NCI-H2171 (cell line): ENCODE data around the gene WHRN.

Source experiments
- DNase-seq: peaks from one replicate; lab custom pipeline; 2025; lab: John Stamatoyannopoulos, UW

WHRN gene

DNA sequence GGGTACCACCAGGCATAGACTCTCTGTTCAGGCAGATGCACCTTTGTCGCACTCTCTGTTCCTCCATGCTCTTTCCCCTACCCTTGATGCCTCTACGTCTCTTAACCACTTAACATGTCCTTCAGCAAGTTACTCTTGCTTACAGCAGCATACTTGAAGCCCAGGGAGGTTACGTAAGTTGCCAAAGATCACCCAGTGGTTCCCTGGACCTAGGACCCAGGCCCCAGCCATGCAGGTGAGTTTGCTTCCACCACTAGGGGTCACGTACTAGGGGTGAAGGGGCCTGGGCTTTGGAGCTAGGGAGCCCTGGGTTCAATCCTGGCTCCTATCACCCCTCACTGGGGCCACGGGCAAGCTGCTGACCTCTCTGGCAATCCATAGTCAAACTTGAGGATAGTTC is 126.4 kb downstream of the WHRN start:
- no peak for DNase-seq

DNA sequence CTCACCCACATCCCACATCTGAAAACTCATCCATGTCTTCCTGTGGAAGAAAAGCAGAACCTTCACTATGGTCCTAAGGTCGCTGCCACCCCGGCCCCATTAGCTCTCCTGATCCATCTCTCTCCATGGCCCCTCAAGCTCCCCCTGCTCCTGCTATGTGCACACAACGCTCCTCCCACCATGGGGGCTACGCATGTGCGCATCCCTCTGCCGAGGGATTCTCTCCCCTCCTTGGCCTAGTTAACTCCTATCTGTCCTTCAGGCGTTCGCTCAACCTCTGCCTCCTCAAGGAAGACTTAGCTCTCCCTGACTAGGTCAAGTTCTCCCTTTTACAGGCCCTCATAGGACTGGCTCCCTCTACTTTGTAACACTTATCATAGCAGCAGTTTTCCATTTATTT is 127.3 kb downstream of the WHRN start:
- DNase-seq: no peak

DNA sequence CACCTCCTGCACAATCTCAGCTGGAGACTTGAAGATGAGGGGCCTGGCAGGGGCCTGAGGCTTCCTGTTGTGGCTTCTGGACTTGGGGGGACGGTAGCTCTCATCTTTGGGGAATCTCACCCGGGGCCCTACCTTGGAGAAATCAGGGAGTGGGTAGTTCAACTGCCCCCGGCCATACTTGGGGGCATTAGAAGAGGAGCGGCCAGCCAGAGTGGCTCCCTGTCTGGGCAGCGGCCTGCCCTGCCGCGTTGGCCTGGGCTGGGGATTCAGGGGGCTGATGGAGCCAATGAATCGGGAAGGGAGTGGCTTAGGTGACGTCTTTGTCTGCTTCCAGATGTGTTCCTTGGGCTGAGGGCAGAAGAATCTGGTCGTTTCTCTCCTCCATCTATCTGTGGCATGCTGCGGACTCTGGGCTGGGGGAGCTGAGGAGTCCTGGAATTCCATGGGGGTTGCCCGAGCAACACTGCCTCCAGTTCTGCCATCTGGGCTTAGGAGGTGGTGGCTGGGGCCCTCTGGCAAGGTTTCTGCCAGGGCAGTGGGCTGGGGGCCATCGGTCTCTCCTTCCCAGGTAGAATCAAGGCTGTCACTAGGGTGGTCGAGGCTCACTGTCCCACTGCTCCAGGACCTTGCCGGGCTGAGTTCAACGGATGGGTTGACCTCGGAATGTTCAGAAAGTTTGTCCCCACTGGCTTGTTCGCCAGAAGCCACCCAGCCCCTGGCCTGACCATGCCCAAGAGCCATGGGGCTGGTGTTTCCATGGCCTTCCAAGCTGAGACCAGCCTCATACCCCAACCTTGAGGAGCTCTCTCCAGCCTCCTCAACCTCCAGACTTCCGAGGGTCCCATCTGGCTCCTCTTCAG is 128.5 kb downstream of the WHRN start:
- no peak for DNase-seq

DNA sequence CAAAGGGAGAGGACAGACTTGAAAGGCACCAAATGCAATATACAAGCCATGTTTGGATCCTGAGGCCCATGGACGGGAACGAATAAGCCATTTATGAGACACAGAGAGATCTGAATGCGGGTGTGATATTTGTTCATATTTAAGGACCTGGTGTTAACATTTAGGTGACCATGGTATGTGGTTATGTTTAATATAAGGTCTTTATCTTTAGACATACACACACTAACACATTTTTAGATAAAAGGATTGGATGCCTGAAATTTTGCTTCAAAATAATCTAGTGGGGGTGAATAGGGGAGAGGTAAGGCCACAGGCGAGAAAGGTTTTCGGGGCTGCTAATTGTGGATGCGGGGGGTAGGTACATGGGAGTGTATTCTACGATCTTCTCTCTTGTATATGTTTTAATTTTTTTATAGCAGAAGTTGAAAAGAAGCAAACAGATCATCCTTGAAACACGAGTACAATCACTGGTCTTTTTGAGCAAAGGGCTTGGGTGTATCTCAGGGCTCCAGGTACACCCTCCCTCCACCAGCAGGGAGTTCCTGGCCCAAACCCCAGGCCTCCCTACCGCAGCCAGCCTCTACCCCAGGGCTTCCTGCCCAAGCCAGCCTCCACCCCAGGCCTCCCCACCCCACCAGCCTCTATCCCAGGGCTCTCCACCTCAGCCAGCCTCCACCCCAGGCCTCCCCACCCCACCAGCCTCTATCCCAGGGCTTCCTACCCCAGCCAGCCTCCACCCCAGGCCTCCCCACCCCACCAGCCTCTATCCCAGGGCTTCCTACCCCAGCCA is 129.7 kb downstream of the WHRN start:
- DNase-seq: no peak

DNA sequence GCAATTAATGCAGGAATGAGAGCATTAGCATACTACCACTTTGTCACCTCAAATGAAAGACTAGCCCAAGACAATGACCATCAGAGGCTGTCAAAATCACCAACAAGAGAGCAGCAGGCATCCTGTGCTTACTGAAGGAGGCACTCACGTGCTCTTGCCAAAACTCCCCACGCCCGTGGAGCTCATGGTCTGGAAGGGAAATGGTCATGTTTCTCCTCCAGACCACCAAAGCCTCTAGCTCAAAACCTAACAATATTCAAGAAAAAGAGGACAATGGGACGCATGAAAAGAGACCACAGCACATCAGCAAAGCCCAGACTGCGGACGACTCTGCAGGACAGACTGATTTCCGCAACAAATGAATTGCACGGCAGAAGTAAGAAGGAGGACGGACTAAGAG is 130.3 kb downstream of the WHRN start:
- DNase-seq: no peak

DNA sequence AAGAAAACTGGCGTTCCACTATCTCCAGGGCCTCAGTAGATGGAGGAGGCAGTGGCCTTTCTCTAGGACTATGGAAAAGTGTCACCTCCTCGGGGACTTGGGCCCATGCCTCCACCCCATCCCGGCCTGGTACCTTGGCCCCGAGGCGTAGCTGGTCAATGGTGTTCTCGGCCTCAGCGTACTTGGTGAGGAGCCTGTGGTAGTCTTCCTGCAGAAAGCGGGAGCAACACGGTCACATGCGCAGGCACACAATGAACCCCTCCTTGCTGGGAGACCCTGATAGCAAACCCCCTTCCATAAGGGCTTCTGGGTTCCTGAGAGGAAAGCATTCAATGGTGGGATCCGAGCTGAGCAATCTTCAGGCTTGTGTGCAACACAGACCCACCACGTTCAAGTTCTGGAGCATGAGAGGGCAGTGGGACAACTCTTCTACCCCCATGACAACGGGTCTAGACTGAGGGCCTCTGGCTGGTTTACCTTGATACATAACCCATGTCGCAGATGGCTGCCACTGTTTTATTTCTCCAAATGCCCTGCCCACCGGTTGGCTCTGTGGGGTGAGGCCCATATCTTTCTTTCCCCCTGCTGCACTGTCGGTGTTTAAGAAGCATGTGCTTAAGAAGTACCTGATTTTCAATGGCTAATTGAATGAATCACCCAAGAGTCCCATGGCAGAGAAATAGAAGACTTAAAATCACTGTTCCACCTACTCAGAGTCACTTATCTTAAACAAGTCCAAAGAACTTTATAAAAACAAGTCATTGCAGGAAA is 131.1 kb downstream of the WHRN start:
- DNase-seq: no peak

DNA sequence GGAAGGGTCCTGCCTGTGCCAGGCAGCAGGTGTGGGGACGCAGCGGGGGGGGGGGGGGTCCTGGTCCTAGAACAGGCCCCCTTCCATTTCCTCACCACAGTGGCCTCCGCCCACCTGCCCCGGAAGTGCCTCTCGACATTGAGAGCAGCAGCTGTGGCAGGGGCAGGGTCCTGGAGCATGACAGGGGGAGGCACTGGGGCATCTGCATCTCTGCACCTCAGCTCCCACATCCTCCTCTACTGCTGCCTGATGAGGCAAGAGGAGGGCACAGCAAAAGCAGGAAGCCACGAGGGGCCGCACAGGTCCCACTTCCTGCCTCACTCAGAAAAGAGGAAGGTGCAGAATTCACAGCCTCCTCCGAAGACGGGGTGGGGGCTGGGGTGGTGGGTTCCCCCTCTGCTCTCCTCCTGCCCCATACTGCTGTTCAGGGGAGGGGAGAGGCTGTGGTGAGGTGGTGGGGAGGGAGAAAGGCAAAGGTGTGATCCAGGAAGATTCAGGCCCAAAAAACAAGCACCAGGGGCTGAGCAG is 132.3 kb downstream of the WHRN start:
- no peak for DNase-seq

DNA sequence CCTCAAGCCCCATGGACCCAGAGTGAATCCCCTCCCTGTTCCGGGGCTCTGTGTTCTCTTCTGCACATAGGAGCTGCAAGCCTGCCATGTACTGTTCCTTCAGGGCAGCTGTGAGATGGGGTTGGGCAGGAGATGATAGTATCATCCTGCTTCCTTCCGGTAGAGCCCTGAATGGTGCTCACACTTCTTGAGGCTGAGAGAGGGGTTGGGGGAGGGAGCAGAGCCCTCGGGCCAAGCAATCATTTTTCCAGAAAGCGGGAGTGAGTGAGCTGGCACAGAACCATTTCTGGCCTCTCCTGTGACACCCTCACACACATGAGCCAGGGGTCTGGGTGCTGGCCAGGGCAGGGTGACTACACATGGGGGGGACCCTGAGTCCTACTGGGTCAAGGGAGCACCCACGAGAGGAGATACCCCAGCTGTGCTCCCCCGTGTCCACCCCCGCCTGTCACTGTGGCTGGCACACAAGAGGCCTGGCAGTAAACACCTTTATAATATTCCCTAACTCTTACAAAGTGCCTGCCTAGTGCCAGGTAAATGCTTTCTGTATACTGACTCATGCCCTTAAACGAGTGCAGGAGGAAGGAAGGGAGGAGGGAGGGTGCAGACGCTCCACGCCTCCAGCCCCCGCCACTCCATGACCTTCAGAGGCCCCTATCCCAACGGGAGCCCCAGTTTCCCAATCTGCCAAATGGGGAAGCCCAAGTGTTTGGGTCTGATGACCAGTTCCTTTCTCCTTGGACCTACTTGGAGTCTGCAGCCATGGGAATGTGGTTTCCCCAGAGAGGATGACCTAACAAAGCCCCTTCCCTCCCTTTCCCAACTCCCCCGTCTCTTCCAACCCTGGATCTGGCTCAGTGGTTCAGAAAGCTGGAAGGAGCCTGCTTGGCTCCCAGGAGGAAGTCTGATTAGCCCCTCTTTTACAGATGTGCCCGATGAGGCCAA is 133.0 kb downstream of the WHRN start:
- no peak for DNase-seq

DNA sequence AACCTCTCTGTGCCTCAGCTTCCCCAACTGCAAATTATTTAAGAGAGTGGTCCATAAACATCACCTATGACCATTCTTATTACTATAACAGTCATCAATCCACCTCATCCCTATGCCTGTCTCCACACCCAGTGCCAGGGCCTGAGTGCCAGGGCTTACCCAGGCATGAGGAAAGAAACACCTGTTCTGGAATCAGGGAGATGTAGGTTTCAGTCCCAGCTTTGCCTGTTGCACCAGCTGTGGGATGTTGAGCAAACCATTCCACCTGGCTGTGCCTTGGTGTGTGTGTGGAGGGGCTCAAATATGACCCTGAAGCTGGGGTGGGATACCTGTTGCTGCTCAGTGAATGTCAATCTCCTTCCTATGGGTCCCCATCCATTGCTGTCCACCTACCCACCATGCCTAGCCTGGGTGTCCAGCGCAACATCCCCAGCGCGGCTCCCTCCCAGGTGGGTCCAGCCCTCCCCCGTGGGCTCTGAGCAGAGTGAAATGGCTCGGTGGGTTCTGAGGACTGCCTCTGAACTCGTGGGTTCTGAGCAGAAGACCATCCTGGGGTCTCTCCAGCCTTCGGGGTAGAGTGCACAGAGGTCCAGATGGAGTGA is 133.8 kb downstream of the WHRN start:
- no peak for DNase-seq

DNA sequence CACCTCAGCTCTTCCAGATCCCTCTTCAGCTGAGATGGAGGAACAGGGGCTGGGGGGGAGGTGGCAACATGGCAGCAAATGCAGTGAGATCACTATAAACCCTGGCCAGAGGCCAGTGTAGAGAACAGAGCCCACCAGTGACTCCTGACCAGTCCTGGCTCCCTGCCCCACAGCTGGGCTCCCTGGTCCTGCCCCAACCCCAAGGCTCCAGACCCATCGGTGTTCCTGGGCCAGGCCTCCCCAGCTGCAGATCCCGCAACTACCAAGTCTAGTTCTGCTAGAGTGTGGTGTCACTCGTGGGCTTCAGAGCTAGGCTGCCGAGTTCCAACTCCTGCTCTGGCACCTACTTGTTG is 134.3 kb downstream of the WHRN start:
- DNase-seq: no peak

DNA sequence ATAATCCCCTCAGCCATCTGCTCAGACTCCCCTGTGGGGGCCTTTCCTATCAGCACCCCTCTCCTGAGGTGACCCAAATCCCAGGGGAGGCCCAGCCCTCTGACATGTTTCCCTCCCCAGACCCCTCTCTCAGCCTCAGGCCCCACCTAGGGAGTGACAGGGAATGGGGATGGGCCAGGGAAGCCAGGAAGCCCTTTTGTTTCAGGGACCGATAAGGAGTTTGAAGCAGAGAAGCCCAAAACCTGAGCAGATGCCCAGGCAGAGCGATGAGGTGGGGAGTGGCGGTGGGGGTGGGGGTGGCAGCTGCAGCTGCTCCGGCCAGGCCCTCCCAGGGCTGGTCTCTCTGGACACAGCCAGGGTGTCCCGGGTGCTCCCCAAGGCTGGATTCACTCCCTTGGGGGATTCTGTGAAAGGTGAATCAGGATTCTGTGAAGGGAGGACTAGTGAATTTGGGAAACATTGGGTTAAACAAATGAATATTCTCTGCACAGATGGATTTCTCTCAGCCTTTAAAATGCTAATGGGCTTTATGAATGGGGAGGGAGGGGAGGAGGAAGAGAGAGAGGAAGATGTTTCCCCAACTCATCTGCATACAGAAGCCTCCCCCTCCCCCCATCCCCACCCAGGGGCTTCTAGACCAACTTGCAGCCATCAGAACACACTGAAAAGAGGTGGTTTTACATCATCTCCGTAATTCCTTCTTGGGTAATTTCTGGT is 134.9 kb downstream of the WHRN start:
- DNase-seq: peak; percentile 21

DNA sequence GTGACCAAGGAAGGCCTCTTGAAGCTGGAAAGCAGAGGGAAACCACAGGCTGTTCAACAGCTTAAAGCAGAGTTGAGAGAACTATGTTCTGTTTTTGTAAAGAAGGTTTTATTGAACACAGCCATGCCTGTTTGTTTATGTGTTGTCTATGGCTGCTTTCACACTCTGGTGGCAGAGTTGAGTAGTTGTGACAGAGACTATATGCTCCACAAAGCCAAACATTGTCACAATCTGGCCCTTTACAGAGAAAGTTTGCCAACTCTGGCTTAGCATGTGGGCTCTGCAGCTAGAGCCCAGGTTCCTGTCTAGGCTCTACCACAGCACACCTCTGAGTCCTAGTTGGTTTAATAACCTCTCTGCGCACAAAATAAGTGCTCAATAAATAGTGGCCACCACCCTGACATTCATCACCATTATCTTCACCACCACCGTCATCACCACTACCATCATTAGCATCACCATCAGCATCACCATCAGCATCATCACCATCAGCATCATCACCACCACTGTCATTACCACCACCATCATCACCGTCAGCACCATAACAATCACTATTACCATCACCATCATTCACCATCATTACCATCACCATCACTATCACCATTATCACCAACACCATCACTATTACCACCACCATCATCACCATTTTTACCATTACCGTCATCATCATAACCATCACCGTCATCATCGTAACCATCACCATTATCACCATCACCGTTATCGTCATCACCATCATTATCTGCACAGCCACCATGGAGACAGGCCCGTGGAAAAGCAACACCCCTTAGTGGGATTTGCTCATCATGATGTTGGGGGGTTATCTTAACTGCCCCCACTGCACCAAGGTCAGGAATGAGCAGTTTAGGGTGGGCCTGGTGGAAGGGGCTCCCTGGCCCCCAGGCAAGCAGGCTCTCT is 135.8 kb downstream of the WHRN start:
- no peak for DNase-seq

DNA sequence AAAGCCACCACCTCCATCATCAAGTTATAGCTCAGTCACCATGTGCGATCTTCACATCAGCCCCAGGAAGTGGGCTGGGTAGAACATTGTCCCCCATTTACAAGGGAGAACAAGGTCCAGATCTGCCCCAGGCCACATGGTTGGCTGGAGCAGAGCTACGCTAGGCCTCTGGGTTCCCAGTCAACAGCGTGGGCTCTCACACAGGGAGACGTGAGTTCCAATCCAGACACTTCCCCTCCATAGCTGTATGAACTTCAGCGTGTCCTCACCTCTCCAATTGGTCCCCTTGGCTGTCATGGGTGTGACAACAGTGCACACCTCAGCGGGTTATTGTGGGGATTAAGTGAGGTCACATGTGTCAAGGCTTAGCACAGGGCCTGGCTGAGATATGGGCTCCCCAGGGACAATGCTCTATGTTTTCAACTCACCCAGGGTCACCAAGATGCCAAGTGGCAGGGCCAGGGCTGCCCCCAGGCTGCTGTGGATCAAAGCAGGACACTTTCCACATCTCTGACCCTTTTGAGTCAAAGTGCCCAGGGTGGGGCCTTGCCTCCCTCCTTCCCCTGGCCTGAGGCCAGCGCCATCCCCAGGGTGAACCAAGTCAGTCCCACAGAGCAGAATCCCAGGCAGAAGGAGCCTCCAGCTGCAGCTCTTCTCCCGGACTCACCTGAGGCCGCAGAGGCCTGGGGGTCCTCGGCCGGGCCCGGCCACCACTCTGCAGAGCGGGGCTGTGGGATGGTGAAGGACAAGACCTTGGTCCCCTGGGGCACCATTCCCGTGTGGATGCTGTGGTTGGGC is 137.3 kb downstream of the WHRN start:
- DNase-seq: no peak

DNA sequence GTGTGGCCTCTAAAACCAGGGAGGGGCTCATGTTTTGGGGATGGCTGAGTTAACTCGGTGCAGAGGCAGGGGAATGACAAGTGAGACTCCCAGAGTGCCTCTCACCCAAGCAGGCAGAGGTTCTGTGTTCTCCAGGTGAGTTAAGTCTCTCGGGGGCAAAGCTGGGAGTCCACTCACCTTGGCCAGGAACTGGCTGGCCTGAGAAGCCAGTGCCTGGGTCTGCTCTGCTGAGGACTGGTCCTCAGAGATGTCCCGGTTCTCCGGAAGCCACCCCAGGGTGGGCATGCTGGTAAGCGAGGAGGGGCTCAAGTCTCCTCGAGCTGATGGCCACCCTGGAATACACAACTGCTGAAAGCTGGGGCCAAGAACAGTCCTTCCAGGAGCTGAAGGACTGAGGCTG is 137.9 kb downstream of the WHRN start:
- no peak for DNase-seq

DNA sequence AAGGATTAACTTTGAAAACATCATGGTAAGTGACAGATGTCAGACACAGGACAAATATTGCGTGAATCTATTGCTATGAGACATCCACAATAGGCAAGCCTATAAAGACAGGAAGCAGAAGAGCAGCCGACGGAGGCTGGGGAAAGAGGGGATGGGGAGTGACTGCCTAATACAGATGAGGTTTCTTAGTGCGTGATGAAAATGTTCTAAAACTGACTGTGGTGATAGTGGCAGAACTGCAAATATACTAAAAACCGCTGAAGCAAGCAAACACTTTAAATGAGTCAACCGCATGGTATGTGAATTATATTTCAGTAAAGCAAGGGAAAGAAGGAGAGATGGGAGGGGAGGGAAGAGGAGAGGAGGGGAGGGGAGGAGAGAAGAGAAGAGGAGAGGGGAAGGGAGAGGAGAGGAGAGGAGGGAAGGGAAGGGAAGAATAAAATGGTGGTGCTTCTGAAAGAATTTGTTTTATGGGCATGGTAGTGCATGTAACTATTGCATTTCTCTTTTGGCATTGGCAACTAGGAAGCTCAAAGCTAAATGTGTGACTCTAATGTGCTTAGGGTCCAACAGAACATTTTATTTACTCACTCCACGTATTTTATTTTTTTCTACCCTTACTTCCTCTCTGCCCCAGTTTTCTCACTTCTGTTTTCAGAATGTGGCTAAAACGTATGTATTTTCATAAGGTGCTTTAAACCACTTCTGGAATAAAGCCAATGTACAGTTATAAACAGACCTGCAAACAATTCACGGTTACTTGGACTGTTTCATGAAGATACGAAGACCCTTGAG is 138.7 kb downstream of the WHRN start:
- DNase-seq: no peak

DNA sequence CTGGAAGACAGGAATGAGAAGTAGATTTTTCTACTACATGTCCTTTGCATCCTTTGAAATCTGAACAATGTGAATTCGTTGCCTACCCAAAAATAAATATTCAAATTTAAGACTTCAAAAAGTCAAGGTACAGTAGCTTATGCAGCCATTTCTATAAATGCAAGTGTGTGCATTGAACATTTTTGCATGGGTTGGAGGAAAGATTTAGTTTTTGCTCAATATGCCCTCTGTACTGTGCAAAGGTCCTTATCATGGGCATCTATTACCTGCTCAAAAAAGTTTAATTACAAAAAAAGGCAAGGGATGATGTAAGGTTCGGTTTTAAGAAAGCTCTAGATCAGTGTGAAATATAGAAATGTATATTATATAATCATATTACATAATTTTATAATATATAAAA is 140.1 kb downstream of the WHRN start:
- no peak for DNase-seq
